ENCODE measurements around the gene TACR1.
"Not testable (repeated sequence)": the region's sequence is repeated elsewhere in the genome, so short reads cannot be mapped to it uniquely, and the experiment has no call there.

Gene TACR1

DNA sequence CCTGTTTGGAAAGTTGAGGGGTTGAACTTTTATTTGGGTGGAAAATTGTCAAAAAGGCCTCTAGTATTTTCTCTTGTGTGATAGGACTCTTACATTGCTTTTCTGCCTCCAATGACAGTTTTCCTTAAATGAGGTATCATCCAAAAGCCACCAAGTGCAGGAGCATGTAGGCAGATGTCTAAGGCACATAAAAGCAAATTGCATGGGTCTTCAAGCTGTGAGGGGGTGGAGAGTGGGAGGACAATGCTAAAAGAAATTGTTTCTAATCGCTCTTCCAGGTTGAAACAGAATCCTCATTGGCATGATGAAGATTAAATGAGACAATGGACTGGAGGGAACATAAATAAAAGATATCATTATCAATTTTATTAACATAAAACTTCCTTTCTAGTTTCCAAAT lies 6.8 kb downstream of the TACR1 start:
- Histone ChIP-seq H3K9me3 (ENCODE audit: control insufficient read depth, insufficient read depth, low read length) (no peaks in the 10 kb centered on the region), H3K4me1 (ENCODE audit: control insufficient read depth, insufficient read depth, low read length) (peaks cover 6% of the 10 kb centered on the region), H3K4me3 (ENCODE audit: low read depth, low read length) (no peak overlapping the region), H3K9ac (ENCODE audit: low read depth, low read length) (no peak overlapping the region), H3K27me3 (ENCODE audit: control insufficient read depth, insufficient read depth, low read length) (peaks cover 16% of the 10 kb centered on the region), H3K36me3 (ENCODE audit: control insufficient read depth, insufficient read depth, low read length) (no peaks in the 10 kb centered on the region)

DNA sequence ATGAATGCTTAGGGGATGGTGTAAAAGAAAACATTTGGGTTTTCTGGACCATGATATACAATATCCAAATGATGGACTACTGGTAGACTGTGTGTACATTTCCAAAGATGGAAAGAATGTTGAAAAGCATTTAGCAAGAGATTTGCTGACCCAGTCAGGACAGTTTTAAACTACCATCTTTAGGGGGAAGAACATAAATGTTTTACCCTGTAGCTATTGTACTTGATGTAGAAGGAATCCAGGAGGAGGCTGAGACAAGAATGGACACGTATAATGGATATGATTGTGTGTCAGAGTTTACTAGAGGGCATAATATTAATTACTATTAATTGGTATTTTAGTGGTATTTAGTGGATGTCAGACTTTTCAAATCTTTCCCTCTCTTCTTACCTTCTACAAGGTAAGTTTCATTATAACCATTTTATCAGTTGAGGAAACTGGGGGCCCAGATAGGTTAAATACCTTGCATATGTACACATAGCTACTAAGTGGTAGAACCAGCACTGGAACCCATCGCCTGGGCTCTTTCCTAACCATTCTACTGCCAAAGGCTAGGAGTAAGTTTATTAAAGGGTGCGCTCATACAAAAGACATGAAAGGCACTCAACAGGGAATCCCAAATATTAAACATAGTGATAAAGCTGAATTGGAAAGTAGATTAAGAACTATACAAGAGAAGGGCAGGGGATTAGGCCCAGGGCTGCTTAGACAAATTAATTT lies 8.9 kb downstream of the TACR1 start:
- no peaks in the 10 kb centered on the region for H3K36me3 ChIP-seq (ENCODE audit: control insufficient read depth, insufficient read depth, low read length)
- H3K9me3 ChIP-seq (ENCODE audit: control insufficient read depth, insufficient read depth, low read length), result no peaks in the 10 kb centered on the region
- H3K27me3 ChIP-seq (ENCODE audit: control insufficient read depth, insufficient read depth, low read length), result no peaks in the 10 kb centered on the region
- no peak overlapping the region for H3K4me3 ChIP-seq (ENCODE audit: low read depth, low read length)
- no peak overlapping the region for H3K9ac ChIP-seq (ENCODE audit: low read depth, low read length)
- peaks cover 7% of the 10 kb centered on the region for H3K4me1 ChIP-seq (ENCODE audit: control insufficient read depth, insufficient read depth, low read length)

DNA sequence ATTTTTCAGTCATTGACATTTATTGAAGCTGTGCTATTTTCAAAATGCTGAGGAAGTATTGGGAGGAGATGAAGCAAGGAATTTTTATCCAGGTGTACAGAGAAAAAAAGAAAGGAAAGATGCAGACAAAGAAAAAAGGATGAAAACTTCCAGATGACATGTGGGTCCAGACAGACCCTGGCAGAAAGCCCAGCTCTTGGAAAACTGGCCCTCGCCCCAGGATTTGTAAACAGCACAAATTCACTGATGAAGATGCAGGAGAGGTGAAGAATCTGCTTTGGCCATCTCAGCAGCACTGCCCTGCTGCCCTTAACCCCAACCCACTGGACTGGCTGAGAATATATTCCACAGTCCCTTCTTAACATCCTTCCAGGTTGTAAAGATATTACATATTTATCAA lies 12.5 kb downstream of the TACR1 start:
- H3K27me3 ChIP-seq (ENCODE audit: control insufficient read depth, insufficient read depth, low read length), result no peaks in the 10 kb centered on the region
- no peak overlapping the region for H3K9ac ChIP-seq (ENCODE audit: low read depth, low read length)
- H3K4me3 ChIP-seq (ENCODE audit: low read depth, low read length), result no peak overlapping the region
- no peaks in the 10 kb centered on the region for H3K36me3 ChIP-seq (ENCODE audit: control insufficient read depth, insufficient read depth, low read length)
- no peaks in the 10 kb centered on the region for H3K9me3 ChIP-seq (ENCODE audit: control insufficient read depth, insufficient read depth, low read length)
- H3K4me1 ChIP-seq (ENCODE audit: control insufficient read depth, insufficient read depth, low read length), result peaks cover 5% of the 10 kb centered on the region

DNA sequence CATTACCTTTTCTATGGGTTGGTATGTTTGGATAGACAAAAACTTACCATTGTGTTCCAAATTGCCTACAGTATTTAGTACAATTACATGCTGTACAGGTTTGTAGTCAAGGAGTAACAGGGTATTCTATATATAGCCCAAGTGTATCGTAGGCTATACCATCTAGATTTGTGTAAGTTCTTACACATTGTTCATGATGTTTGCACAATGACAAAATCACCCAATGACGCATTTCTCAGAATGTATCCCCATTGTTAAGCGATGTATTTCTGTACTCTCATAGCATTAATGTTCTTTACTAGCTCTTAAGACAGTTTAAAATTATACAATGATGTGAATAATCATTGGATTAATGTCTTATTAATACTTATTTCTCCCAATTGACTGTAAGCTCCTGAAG lies 16.7 kb downstream of the TACR1 start:
- H3K27me3 ChIP-seq (ENCODE audit: control insufficient read depth, insufficient read depth, low read length), result no peaks in the 10 kb centered on the region
- H3K4me3 ChIP-seq (ENCODE audit: low read depth, low read length), result no peak overlapping the region
- H3K36me3 ChIP-seq (ENCODE audit: control insufficient read depth, insufficient read depth, low read length), result no peaks in the 10 kb centered on the region
- H3K9ac ChIP-seq (ENCODE audit: low read depth, low read length), result no peak overlapping the region
- peaks cover 2% of the 10 kb centered on the region for H3K4me1 ChIP-seq (ENCODE audit: control insufficient read depth, insufficient read depth, low read length)
- no peaks in the 10 kb centered on the region for H3K9me3 ChIP-seq (ENCODE audit: control insufficient read depth, insufficient read depth, low read length)

DNA sequence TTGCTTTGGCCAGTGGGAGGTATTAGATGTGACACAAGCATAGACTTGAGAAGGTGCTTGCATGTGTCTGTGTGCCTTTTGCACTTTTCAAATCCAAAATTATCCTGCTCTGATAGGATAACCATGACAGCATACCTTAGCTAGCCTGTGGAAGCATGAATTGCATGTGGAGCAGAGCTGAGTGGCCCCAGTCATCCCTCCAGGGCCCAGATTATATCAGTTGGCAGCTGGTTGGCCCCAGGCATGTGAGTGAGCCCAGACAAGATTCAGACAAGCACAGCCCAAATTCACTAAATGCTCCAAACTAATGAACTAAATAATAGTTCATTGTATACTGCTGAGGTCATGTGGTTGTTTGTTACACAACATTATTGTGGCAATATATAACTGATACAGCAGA lies 18.8 kb downstream of the TACR1 start:
- Histone ChIP-seq H3K9ac (ENCODE audit: low read depth, low read length) (no peak overlapping the region), H3K27me3 (ENCODE audit: control insufficient read depth, insufficient read depth, low read length) (no peaks in the 10 kb centered on the region), H3K4me3 (ENCODE audit: low read depth, low read length) (no peak overlapping the region), H3K4me1 (ENCODE audit: control insufficient read depth, insufficient read depth, low read length) (peaks cover 2% of the 10 kb centered on the region), H3K36me3 (ENCODE audit: control insufficient read depth, insufficient read depth, low read length) (no peaks in the 10 kb centered on the region), H3K9me3 (ENCODE audit: control insufficient read depth, insufficient read depth, low read length) (no peaks in the 10 kb centered on the region)

DNA sequence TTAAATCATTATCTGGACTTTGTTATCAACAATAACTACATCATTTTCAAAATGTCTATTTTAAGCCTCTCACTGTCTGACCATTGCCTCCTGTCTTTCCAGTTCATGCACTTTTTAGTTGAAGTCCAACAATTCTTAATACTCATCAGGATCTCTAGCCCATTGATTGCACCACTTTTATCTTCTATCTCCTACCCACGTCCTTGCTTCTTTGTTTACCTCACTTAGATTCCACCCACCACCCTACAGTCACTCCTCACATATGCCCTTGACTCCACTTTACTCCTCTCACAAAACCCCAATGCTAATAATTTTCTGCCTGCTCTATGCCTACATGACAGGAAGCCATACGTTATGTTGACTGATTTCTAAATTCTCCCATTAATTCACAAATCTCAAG lies 21.9 kb downstream of the TACR1 start:
- H3K27me3 ChIP-seq (ENCODE audit: control insufficient read depth, insufficient read depth, low read length), result no peaks in the 10 kb centered on the region
- H3K4me1 ChIP-seq (ENCODE audit: control insufficient read depth, insufficient read depth, low read length), result peaks cover 30% of the 10 kb centered on the region
- H3K9ac ChIP-seq (ENCODE audit: low read depth, low read length), result no peak overlapping the region
- no peaks in the 10 kb centered on the region for H3K9me3 ChIP-seq (ENCODE audit: control insufficient read depth, insufficient read depth, low read length)
- H3K36me3 ChIP-seq (ENCODE audit: control insufficient read depth, insufficient read depth, low read length), result no peaks in the 10 kb centered on the region
- no peak overlapping the region for H3K4me3 ChIP-seq (ENCODE audit: low read depth, low read length)

DNA sequence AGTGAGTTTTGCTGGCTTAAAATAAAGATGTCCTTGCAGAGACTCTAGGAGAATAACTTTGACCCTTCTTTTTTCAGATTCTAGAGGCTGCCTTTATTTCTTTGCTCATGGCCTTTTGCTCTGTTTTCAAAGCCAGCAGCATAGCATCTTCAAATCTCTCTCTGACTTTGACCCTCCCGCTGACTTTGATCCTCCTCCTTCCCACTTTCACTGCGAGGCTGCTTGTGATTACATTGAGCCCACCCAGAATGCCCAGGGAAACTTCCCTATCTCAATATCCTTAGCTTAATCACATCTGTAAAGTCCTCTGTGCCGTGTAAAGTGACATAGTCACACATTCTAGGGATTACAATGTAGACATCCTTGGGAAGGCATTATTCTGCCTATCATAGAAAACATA lies 23.9 kb downstream of the TACR1 start:
- Histone ChIP-seq H3K9ac (ENCODE audit: low read depth, low read length) (no peak overlapping the region), H3K4me1 (ENCODE audit: control insufficient read depth, insufficient read depth, low read length) (peaks cover 34% of the 10 kb centered on the region), H3K36me3 (ENCODE audit: control insufficient read depth, insufficient read depth, low read length) (no peaks in the 10 kb centered on the region), H3K9me3 (ENCODE audit: control insufficient read depth, insufficient read depth, low read length) (no peaks in the 10 kb centered on the region), H3K4me3 (ENCODE audit: low read depth, low read length) (no peak overlapping the region), H3K27me3 (ENCODE audit: control insufficient read depth, insufficient read depth, low read length) (no peaks in the 10 kb centered on the region)

DNA sequence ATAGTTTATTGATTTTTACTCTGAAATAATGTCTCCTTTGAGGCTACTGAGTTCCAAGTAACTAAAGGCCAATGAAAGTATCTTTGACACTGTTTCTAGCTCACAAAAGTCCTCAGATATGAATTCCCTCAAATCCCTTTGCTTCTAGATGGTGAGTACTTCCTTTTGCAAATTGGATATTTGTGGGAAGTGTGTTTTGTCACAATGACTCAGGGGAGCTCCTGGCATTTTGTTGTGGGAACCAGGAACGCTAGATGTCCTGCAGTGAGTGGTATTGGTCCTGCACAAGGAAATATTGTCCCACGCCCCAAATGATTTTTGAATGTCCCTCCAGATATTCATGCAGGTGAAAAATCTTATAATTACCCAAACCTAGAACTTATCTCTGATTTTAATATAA lies 24.3 kb downstream of the TACR1 start:
- Histone ChIP-seq H3K36me3 (ENCODE audit: control insufficient read depth, insufficient read depth, low read length) (no peaks in the 10 kb centered on the region), H3K4me3 (ENCODE audit: low read depth, low read length) (no peak overlapping the region), H3K9ac (ENCODE audit: low read depth, low read length) (no peak overlapping the region), H3K4me1 (ENCODE audit: control insufficient read depth, insufficient read depth, low read length) (peaks cover 34% of the 10 kb centered on the region), H3K9me3 (ENCODE audit: control insufficient read depth, insufficient read depth, low read length) (no peaks in the 10 kb centered on the region), H3K27me3 (ENCODE audit: control insufficient read depth, insufficient read depth, low read length) (no peaks in the 10 kb centered on the region)

DNA sequence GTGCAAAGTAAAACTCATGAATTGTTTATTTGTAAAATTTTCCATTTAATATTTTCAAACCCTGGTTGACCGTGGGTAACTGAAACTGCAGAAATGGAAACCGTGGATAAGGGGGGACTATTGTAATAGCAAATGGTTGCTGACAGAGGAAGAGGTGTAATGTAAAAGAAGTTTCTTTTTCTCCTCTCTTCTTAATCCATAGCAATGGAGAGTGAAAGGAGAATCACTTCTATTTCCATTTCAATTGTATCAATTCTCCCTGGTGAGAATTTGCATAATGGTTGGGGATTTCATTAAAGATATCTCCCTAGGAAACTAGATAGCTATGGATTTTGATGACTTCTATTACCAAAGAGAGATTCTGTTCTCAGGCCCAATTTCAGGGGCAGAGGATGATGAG lies 24.8 kb downstream of the TACR1 start:
- Histone ChIP-seq H3K27me3 (ENCODE audit: control insufficient read depth, insufficient read depth, low read length) (no peaks in the 10 kb centered on the region), H3K4me1 (ENCODE audit: control insufficient read depth, insufficient read depth, low read length) (peaks cover 34% of the 10 kb centered on the region), H3K36me3 (ENCODE audit: control insufficient read depth, insufficient read depth, low read length) (no peaks in the 10 kb centered on the region), H3K9ac (ENCODE audit: low read depth, low read length) (no peak overlapping the region), H3K9me3 (ENCODE audit: control insufficient read depth, insufficient read depth, low read length) (no peaks in the 10 kb centered on the region), H3K4me3 (ENCODE audit: low read depth, low read length) (no peak overlapping the region)

DNA sequence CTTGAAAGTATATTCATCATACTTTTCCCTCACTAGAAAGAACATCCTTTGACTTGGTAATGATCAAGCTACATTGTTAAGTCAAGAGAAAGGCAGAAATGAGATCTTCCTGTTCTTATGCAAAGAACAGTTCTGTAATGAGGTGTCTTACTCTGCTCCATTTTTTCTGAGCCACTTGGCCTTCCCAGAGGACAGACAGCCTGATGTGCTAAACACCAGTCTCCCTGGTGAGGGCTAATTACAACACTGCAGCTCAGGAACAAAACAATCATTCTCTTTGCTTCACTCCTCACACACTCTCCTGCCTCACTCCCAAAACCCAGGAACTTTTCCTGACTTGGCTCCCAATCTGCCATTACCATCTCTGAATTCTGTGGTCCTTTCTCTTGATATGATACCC lies 25.6 kb downstream of the TACR1 start:
- H3K4me3 ChIP-seq (ENCODE audit: low read depth, low read length), result no peak overlapping the region
- no peak overlapping the region for H3K9ac ChIP-seq (ENCODE audit: low read depth, low read length)
- no peaks in the 10 kb centered on the region for H3K9me3 ChIP-seq (ENCODE audit: control insufficient read depth, insufficient read depth, low read length)
- H3K4me1 ChIP-seq (ENCODE audit: control insufficient read depth, insufficient read depth, low read length), result peaks cover 34% of the 10 kb centered on the region
- H3K36me3 ChIP-seq (ENCODE audit: control insufficient read depth, insufficient read depth, low read length), result no peaks in the 10 kb centered on the region
- no peaks in the 10 kb centered on the region for H3K27me3 ChIP-seq (ENCODE audit: control insufficient read depth, insufficient read depth, low read length)

DNA sequence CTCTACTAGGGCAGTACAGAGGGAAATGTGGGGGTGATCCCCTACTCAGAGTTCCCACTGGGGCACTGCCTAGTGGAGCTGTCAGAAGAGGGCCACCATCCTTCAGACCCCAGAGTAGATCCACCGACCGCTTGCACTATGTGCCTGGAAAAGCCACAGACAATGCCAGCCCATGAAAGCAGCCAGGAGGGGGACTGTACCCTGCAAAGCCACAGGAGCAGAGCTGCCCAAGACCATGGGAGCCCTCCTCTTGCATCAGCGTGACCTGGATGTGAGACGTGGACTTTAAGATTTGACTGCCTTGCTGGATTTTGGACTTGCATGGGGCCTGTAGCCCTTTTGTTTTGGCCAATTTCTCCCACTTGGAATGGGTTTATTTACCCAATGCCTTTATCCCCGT lies 27.9 kb downstream of the TACR1 start:
- peaks cover 39% of the 10 kb centered on the region for H3K4me1 ChIP-seq (ENCODE audit: control insufficient read depth, insufficient read depth, low read length)
- not testable (repeated sequence) for H3K9me3 ChIP-seq (ENCODE audit: control insufficient read depth, insufficient read depth, low read length); H3K9ac ChIP-seq (ENCODE audit: low read depth, low read length); H3K4me3 ChIP-seq (ENCODE audit: low read depth, low read length); H3K36me3 ChIP-seq (ENCODE audit: control insufficient read depth, insufficient read depth, low read length); H3K27me3 ChIP-seq (ENCODE audit: control insufficient read depth, insufficient read depth, low read length)

DNA sequence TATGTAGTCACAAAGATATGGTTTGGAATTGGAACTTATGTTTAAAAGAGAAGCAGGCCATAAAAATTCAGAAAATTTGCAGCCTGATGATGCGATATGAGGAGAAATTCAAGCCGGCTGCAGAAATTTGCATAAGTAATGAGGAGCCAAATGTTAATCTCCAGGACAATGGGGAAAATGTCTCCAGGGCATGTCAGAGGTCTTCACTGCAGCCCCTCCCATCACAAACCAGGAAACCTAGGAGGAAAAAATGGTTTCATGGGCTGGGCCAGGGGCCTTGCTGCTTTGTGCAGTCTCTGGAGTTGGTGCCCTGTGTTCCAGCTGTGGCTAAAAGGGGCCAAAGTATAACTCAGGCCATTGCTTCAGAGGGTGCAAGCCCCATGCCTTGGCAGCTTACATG lies 28.4 kb downstream of the TACR1 start:
- Histone ChIP-seq H3K9ac (ENCODE audit: low read depth, low read length) (no peak overlapping the region), H3K9me3 (ENCODE audit: control insufficient read depth, insufficient read depth, low read length) (no peaks in the 10 kb centered on the region), H3K4me3 (ENCODE audit: low read depth, low read length) (no peak overlapping the region), H3K36me3 (ENCODE audit: control insufficient read depth, insufficient read depth, low read length) (no peaks in the 10 kb centered on the region), H3K27me3 (ENCODE audit: control insufficient read depth, insufficient read depth, low read length) (no peaks in the 10 kb centered on the region), H3K4me1 (ENCODE audit: control insufficient read depth, insufficient read depth, low read length) (peaks cover 39% of the 10 kb centered on the region)

All from iPS-15b (cell line).